Activated naive CD8-positive, alpha-beta T cell treated with anti-CD3 and anti-CD28 coated beads, Interleukin-2, amount 50 U/mL, for 16 hours (primary cell): ENCODE results near the gene MAD2L1BP.

Experiments used
- DNase-seq: peaks from one replicate; pipeline ENCODE4 v3.0.0-alpha.2; 2020; ENCODE audit warnings: low read depth, low spot score

Gene MAD2L1BP

DNA sequence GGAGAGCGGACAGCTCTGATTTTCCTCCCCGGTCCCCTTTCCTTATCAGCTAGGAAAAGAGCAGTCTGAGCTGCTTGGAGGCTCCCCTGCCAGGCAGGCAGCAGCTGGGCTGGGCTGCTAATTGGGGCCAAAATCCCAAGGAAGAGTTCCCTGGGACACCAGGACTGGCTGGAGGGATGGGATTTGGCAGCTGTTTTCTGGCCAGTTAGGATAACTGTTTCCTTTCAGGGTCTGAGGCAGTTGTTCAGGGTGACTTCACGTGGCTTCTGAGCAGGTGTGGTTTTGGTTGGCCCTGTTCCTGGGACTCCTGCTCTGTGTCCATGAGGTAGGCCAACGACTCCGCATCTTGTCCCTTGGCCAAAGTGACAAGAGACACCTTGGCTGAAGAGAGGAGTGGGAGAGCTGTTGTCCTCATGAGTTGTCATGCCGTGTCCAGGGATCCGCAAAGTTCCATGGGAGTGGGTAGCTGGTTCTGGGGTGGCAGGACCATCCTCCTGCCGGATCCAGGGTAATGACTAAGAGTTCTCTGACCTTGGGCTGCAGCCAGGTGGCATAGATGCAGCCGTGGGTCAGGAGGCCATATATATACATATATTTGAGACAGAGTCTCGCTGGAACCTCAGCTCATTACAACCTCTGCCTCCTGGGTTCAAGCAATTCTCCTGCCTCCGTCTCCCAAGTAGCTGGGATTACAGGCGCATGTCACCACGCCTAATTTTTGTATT lies 30.7 kb downstream of the MAD2L1BP start:
- DNase-seq = no peak

DNA sequence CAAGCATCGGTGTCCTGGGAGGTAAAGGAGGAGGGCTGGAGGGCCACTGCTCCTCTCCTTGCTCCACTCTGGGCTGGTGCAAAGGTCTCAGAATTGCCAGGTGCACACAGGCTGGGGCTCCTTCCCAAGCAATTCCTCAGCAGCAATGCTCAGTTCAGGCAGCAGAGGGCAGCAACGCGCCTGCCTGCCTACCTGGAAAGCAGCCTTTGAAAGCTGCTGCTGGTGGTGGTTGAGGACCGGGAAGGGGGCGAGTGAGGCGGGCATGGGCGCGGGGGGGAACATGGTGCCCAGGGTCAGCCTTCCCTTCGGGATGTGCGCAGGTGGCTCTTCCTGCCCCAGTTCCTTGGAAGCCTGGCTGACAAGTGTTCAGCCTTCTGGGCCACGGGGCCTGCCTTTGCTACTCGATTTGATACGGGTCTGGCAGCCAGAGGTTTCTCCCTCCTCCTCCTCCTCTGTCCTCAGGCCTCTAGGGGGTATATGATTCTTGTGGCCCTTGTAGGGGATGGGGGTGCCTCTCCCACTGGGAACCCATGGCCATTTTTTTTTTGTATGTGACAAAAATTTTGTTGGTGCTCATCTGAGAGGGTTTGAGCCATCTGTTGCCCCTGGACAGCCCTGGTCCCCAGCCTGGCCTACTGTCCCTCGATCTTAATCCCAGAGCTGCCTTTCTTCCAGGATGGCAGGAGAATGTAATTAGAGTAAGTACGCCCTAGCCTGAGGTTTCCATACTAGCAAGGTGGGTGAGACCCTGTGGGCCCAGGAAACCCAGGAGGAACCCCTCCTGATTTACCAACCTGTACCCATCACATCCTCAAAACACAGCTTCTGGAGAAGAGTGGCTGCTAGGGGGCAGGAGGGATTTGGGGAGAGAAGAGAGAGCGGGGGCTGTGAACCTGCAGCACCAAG lies 31.9 kb downstream of the MAD2L1BP start:
- DNase-seq = peak; percentile 71

DNA sequence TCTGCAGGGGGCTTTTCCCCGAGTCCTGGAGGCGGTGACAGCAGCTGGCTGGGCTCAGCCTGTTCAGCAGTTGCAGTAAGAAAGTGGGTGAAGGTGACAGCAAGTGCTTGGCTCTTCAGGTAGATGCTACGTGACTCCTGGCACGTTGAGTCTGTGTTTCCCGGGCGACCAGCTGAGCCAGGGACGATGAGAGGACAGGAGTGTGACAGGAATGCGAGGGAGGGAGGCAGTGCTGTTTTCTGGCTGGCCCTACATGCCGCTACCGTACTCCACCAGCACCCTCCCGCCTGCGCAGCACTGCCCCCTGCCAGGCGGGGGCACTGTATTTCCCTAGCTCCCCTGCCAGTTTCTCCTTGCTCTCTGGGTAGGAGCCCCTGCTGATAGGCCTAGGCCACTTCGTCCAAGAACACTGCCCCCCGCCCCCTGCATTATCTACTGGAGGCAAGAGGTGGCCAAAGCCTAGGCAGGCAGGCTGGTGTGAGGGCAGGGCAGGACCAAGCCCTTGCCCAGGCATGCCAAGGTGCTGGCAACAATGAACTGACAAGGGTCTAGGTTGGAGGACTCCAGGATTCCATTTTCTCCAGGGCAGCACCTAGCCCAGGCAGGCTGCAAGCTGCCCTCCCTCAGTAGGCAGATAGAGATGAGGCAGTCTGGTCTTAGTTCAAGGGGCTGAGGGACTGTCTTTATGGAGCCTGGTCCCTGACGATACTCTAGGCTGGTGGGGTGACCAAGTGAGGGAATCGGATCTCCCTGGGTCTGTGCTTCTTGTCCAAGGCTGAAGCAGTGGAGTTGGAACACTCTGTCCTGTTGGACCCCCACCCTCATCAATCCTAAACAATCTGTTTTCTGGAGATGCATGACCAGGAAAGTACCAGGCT lies 32.8 kb downstream of the MAD2L1BP start:
- no peak for DNase-seq

DNA sequence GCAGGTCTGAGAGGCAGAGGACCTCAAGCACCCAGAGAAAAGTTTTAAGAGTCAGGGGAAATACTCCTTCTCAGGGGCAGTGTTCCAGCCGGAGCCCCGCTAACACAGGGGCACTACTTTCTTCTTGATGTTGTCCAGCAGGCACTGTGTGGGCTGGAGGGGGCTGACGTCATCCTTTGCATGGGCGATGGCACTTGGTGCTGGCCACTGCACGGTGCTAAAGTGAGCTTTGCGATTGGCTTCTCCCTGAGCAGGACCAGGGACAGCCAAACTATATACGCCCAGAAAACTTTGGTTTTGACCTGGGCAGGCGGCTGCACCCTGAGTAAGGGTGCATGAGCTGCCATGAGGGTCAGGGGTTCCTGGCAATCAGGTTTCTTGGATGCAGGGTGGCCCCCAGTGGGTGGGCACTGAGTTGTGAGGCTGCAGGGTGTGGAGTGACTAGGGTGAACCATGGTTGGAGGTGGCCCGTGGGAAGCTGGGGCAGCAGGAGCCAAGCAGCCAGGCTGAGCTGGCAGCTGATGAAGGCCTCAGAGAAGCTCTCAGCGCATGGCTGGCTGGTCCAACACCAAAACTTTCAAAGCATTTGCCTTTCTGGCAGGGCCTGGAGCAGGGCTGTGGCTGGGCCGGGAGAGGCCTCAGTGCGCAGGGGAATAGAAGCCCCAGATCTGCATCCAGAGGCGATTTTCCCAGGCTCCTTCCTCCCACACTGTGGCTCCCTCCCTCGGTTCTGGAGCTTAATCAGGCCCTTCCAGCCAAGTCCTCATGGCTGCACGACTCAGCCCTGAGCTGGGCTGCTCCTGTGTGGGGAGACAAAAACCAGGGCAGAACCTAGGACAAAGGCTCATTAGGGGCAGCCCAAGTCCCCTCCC lies 33.6 kb downstream of the MAD2L1BP start:
- DNase-seq = no peak

DNA sequence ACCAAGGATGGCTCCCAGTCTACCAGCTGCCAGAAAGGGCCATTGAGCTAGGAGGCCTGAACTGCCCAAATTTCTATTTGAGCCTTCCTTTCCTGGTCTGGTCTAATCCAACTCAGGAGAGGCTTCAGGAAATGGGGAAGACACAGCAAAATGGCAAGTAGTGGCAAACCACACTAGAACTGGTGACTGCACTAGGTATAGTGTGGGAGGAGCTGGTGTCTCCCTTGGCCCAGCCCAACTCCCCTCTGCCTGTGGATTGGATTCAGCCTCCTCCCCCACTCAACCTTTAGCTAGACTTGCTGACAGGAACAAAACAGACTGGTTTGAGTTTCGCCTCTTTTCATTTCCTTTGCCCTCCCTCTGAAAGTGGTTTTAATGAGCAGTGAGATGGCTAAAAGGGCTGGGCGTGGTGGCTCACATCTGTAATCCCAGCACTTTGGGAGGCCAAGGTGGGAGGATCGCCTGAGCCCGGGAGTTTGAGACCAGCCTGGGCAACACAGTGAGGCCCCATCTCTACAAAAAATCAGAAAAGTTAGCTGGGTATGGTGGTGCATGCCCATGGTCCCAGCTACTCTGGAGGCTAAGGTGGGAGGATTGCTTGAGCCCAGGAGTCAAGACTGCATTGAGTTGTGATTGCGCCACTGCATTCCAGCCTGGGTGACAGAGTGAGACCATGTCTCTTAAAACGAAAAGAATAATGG lies 34.4 kb downstream of the MAD2L1BP start:
- DNase-seq = no peak

- DNase-seq = no peak
Measured at GRCh38 chr6:43670623-43670986, 35.0 kb downstream of the MAD2L1BP start.

- no peak for DNase-seq
Measured at GRCh38 chr6:43671011-43671800, 35.6 kb downstream of the MAD2L1BP start.

GRCh38 chr6:43671801-43672690 lies 36.4 kb downstream of the MAD2L1BP start:
- DNase-seq = no peak

DNA sequence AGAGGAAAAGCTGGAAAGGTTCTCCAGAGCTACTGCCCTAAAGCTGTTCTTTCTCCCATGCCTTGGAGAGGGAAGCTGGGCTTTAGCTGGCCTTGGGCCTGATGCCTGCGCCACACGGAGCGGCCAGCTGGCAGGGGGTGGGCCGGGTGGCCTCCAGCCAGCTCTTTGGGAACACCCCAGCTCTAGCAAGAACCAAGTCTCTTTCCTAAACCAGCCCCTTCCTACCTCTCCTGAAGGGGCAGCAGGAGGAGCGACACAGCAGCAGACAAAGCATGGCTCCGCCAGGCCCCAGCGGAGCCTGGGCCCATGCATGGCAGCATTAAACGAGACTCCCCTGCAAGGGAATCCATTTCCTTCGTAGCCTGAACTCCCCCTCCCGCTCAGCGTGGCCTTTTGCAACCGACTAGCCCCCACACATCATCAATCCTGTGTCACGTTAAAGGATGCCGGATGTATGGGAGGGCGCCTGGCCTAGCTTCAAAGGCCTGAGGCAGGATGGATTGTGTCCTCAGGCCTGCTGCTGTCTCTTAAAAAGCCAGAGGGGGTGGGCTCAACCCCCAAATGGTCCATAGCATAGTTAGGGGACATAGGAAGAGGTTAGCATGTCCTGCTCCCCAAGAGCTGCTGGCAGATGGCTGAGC lies 37.9 kb downstream of the MAD2L1BP start:
- no peak for DNase-seq

DNA sequence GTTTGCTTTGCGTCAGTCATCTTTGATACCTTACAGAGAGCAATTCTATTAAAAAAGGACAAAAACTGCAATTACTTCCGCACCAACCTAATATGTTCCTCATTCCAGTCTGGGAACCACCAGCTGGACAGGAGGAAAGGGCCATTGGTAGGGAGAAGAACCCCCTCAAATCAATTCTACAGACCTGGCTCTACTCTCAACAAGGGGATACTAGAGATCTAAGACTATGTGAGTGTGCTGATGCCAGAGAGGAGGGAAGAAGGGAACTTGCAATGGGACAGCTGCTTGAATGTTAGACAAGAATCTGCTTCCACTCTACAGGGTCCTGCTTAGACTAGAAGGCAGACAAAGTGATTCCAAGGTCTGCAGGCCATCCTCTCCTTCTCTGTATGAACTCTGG lies 38.7 kb downstream of the MAD2L1BP start:
- DNase-seq = no peak

DNA sequence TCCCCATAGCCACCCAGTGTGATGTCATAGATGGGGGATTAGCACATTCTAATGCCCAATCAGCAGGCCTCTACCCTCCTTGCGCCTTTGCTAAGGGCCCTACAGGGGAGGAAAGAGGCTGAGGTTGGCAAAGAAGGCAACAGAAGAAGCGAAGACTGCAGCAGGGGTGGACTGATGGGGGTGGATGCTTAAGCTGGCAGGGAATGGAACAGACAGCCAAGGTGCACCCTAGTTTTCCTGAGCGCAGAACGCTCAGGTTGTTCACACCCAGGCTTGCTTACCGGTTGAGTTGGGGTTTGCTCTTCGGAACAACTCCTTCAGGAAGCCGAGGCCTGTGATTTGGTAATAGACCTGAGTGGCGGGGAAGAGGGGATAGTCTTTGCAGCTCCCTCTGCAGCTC lies 39.3 kb downstream of the MAD2L1BP start:
- DNase-seq = no peak

DNA sequence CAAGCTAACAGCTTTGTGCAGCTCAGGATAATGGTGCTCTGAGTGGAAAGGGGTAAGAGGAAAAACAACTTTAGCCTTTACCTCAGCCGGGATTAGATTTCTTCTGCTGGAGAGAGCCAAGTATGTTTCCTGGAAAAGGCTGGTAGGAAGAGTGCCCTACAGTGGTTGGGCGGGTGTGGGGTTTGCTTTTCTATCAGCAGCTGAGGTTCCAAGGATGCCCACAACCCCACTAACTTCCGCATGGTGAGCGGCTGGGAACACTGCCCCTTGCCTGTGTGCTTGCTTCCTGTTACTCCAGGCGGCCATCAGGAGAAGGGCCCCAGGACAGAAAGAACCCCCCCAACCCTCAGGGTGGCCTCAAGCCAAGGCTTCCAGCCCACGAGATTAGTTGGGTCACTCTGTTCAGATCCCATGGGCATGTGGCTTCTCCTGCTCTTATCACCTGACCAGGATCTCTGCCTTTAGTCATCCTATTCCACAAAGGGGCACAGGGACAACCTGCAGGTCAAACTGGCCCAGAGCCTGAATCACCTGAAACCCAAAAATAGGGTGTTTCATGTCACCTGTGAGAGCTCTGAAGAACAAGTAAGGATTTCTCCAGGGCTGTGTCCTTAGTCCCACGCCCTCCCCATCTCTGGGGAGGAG lies 41.4 kb downstream of the MAD2L1BP start:
- DNase-seq = no peak

GRCh38 chr6:43677759-43678158 lies 42.1 kb downstream of the MAD2L1BP start:
- DNase-seq = no peak

DNA sequence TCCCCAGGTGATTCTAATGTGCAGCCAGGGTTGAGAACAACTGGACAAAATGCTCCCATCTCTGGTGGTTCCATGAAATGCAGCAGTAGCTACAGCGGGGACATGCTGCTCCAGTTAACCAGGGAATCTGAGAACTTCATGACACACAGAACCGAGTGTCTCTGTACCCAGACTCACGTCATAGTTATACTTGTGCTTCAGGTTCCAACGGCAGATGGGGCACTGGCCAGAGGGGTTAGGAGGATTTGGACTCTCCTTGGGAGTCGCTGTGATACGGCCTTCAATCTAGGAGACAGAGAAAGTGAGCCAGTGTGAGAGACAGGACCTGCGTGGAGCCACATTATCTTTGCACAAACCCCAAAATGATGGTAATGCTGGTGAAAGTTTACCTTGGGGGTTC lies 42.7 kb downstream of the MAD2L1BP start:
- DNase-seq = no peak

DNA sequence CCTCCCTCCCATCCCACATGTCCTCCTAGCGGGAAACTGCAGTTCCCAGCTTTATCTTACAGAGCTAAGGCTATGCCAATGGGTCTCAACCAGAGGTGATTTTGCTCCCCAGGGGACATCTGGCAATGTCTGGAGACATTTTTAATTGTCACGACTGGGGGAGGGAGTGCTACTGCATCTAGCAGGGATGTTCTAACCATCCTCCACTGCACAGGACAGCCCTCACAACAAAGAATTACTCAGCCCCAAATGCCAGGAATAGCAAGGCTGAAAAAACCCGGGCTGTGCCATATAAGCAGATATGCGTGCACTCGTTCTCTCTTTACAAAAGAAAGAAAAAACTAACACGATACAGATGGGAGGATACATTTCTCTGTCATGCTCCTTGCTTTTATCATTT lies 43.4 kb downstream of the MAD2L1BP start:
- DNase-seq = no peak

- no peak for DNase-seq
Measured at GRCh38 chr6:43680308-43681200, 44.9 kb downstream of the MAD2L1BP start.

DNA sequence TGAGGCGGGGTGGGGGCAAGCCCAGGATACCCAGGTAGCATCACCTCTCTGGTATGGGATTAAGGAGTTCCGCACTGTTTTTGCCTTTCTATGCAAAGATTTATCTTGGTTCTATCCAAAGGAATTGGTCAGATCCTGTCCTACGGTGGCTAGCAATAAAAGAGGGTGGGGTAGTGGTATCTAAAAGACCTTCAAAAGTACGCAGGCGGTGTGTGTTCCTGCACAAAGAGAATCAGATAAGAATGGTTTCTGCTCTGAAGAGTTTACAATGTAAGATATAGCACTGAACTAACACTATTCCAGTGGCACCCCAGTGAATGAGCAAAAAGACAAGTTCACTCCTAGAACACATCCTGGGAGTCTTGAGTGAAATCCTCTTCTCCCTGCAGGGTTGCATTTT lies 45.7 kb downstream of the MAD2L1BP start:
- DNase-seq = no peak
